CD14-positive monocyte (primary cell): ENCODE results near the gene OR12D2. TPM values are rescaled to one million over a fixed set of nuclear protein-coding genes. Genes with fewer than 3 reads are reported as not detected.

Experiments
- DNase-seq, 3 donors: peaks; one replicate each; pipeline ENCODE4 v3.0.0-alpha.2; 2011 to 2022
- H2AFZ ChIP-seq: 2 replicates; pipeline ENCODE4 v1.6.0; 2012; ENCODE audit warnings: mild to moderate bottlenecking, low read depth, low read length, inconsistent platforms; ENCODE audit not compliant: insufficient read depth, poor library complexity, severe bottlenecking
- H3K27ac ChIP-seq, 2 donors: 1 replicate in 1 of 2; 2 replicates in 1 of 2; pipeline ENCODE4 v1.5.1; 2012 to 2013; ENCODE audit warnings: low read length in 2 of 2, control low read depth in 1 of 2, inconsistent platforms in 1 of 2, low read depth in 1 of 2, mild to moderate bottlenecking in 1 of 2
- H3K27me3 ChIP-seq, 2 donors: one replicate each; pipeline versions ENCODE4 v1.6.0 to v1.6.1; 2011 to 2013; ENCODE audit warnings: low read length in 2 of 2; ENCODE audit not compliant: control insufficient read depth in 2 of 2, insufficient read depth in 2 of 2
- H3K36me3 ChIP-seq, 2 donors: replicated peaks in 1 of 2; 1 replicate in 1 of 2; 2 replicates in 1 of 2; pipeline versions ENCODE4 v1.5.1 to v1.6.1; 2012 to 2013; ENCODE audit warnings: low read length in 2 of 2, control low read depth in 1 of 2, inconsistent platforms in 1 of 2, mild to moderate bottlenecking in 1 of 2; ENCODE audit not compliant: insufficient read depth in 2 of 2, control insufficient read depth in 1 of 2
- H3K4me1 ChIP-seq, 2 donors: 1 replicate in 1 of 2; 2 replicates in 1 of 2; pipeline versions ENCODE4 v1.5.1 to v1.6.1; 2012 to 2013; ENCODE audit warnings: low read length in 2 of 2, control low read depth in 1 of 2, inconsistent platforms in 1 of 2, mild to moderate bottlenecking in 1 of 2, moderate library complexity in 1 of 2; ENCODE audit not compliant: insufficient read depth in 2 of 2, control insufficient read depth in 1 of 2
- H3K4me2 ChIP-seq: replicated peaks from 2 replicates; pipeline ENCODE3; 2012; ENCODE audit warnings: low read length, moderate library complexity, mild to moderate bottlenecking; ENCODE audit not compliant: poor library complexity, severe bottlenecking; ENCODE audit errors: extremely low read depth
- H3K4me3 ChIP-seq, 3 experiments: fragments of 200-600 bp in 1 of 3; sonication (generic) in 1 of 3; replicated peaks in 1 of 3; 1 replicate in 2 of 3; 2 replicates in 1 of 3; pipeline ENCODE4 v1.5.1; 2011 to 2013; ENCODE audit warnings: low read length in 3 of 3, mild to moderate bottlenecking in 3 of 3, control low read depth in 2 of 3, low read depth in 2 of 3, inconsistent platforms in 1 of 3, moderate library complexity in 1 of 3
- H3K79me2 ChIP-seq: 2 replicates; pipeline ENCODE4 v1.6.0; 2012; ENCODE audit warnings: mild to moderate bottlenecking, control low read depth, inconsistent platforms, low read length, moderate library complexity; ENCODE audit not compliant: insufficient read depth
- H3K9ac ChIP-seq: 2 replicates; pipeline ENCODE4 v1.6.0; 2017; ENCODE audit warnings: low read length, mild to moderate bottlenecking; ENCODE audit not compliant: insufficient read depth, poor library complexity, severe bottlenecking
- H3K9me3 ChIP-seq, 2 donors: replicated peaks in 1 of 2; 1 replicate in 1 of 2; 2 replicates in 1 of 2; pipeline versions ENCODE4 v1.5.1 to v1.6.1; 2012 to 2013; ENCODE audit warnings: low read length in 2 of 2, control low read depth in 1 of 2; ENCODE audit not compliant: control insufficient read depth in 1 of 2, insufficient read depth in 1 of 2
- H4K20me1 ChIP-seq: 2 replicates; pipeline ENCODE4 v1.6.0; 2012; ENCODE audit warnings: mild to moderate bottlenecking, low read length, control low read depth, moderate library complexity; ENCODE audit not compliant: insufficient read depth
- H3K27ac Mint-ChIP-seq, 7 donors: one replicate each; pipeline ENCODE4 v1.8.0; 2020; ENCODE audit warnings: mild to moderate bottlenecking in 7 of 7, mixed read lengths in 7 of 7, moderate library complexity in 6 of 7, inconsistent platforms in 2 of 7
- H3K27me3 Mint-ChIP-seq, 3 donors: one replicate each; pipeline ENCODE4 v1.8.0; 2021 to 2022; ENCODE audit warnings: low read depth in 3 of 3, mild to moderate bottlenecking in 3 of 3, mixed read lengths in 3 of 3, moderate library complexity in 3 of 3, inconsistent platforms in 1 of 3
- H3K36me3 Mint-ChIP-seq, 2 donors: one replicate each; pipeline ENCODE4 v1.8.0; 2020; ENCODE audit warnings: mixed read lengths in 2 of 2, inconsistent platforms in 1 of 2, mild to moderate bottlenecking in 1 of 2
- H3K4me1 Mint-ChIP-seq: one replicate; pipeline ENCODE4 v1.8.0; 2020; ENCODE audit warnings: mild to moderate bottlenecking, mixed read lengths
- H3K4me3 Mint-ChIP-seq, 2 donors: one replicate each; pipeline ENCODE4 v1.8.0; 2020; ENCODE audit warnings: mild to moderate bottlenecking in 2 of 2, mixed read lengths in 2 of 2, moderate library complexity in 1 of 2
- H3K9me3 Mint-ChIP-seq, 7 donors: one replicate each; pipeline ENCODE4 v1.8.0; 2020 to 2022; ENCODE audit warnings: mixed read lengths in 7 of 7, mild to moderate bottlenecking in 6 of 7, moderate library complexity in 6 of 7, inconsistent platforms in 2 of 7
- CTCF ChIP-seq: fragments of 200-600 bp; IDR thresholded peaks from one replicate; pipeline ENCODE4 v1.8.0; 2022; ENCODE audit warnings: antibody characterized with exemption, mild to moderate bottlenecking
- WGBS: methylation state at CpG from one replicate; pipeline ENCODE4 v1.1.5; 2013; ENCODE audit warnings: missing lambda C conversion rate; ENCODE audit not compliant: insufficient coverage; 5-methylcytosine and 5-hydroxymethylcytosine counted together
- intact Hi-C, 2 donors: fragments of 100-400 bp; cut with micrococcal nuclease; formaldehyde crosslinking; loops; one replicate each; pipeline versions ENCODE4 v1.15.0 to v1.15.1; 2023
- polyA plus RNA-seq, 3 donors: library from polyadenylated mRNA; depleted of rRNA in 1 of 3; unstranded in 2 of 3; stranded (reverse) in 1 of 3; fragments of 300-500 nt in 2 of 3; fragments of >200 nt in 1 of 3; fragmentation: Illumina TruSeq in 2 of 3; gene quantifications; 1 replicate in 2 of 3; 2 replicates in 1 of 3; pipeline ENCODE4 v1.2.3, GENCODE V29; 2012 to 2021

Gene OR12D2
- polyA plus RNA-seq, 3 donors = not detected

- no peaks in the 10 kb centered on the region for H3K4me1 Mint-ChIP-seq
- no peak within 1 kb of the TSS for H3K4me2 ChIP-seq
- no peak within 1 kb of the TSS for H3K27ac Mint-ChIP-seq
- no peaks in the 10 kb centered on the region for H3K4me1 ChIP-seq
- no peaks in the 10 kb centered on the region for H4K20me1 ChIP-seq
- no peak within 1 kb of the TSS for H3K27ac ChIP-seq
- peaks cover 11 to 13% of the 10 kb centered on the region in 2 donors for H3K9me3 ChIP-seq
- no peak within 1 kb of the TSS for H3K4me3 Mint-ChIP-seq
- no peak within 1 kb of the TSS for H3K4me3 ChIP-seq
- H3K9ac ChIP-seq = no peak within 1 kb of the TSS
- H3K36me3 Mint-ChIP-seq = no peaks in the 10 kb centered on the region
- H3K27me3 ChIP-seq = no peaks in the 10 kb centered on the region
- intact Hi-C loops = no loop called here
- DNase-seq = no peak
- H2AFZ ChIP-seq = no peak within 1 kb of the TSS
- no peaks in the 10 kb centered on the region for H3K79me2 ChIP-seq
- no peaks in the 10 kb centered on the region for H3K36me3 ChIP-seq
- peaks cover 2 to 15% (median 6%) of the 10 kb centered on the region in 7 donors for H3K9me3 Mint-ChIP-seq
- peaks cover 1 to 5% (median 2%) of the 10 kb centered on the region in 3 donors for H3K27me3 Mint-ChIP-seq
- TF ChIP-seq CTCF = no peak
These were observed 19.2 kb downstream of the OR12D2 start, which contains the start of gene OR12D1 for GRCh38 chr6:29414588-29414987. TSS of gene OR12D1 (plus strand) at chr6:29414928.

- peaks cover 3 to 6% (median 4%) of the 10 kb centered on the region in 3 donors for H3K27me3 Mint-ChIP-seq
- no peak overlapping the region for H3K27ac Mint-ChIP-seq
- H3K36me3 Mint-ChIP-seq = no peaks in the 10 kb centered on the region
- no peaks in the 10 kb centered on the region for H3K36me3 ChIP-seq
- no peak overlapping the region for H3K9ac ChIP-seq
- H2AFZ ChIP-seq = no peak overlapping the region
- no peak overlapping the region for H3K4me3 Mint-ChIP-seq
- peaks cover 0 to 3% (median 0%) of the 10 kb centered on the region in 7 donors for H3K9me3 Mint-ChIP-seq
- H3K4me1 Mint-ChIP-seq = no peaks in the 10 kb centered on the region
- 100% methylated on average over 1 of the region's 3 CpGs for WGBS
- no peaks in the 10 kb centered on the region for H3K9me3 ChIP-seq
- no peak for DNase-seq
- H3K27ac ChIP-seq = no peak overlapping the region
- H3K4me1 ChIP-seq = no peaks in the 10 kb centered on the region
- H3K79me2 ChIP-seq = no peaks in the 10 kb centered on the region
- H3K4me3 ChIP-seq = no peak overlapping the region
- H3K4me2 ChIP-seq = no peak overlapping the region
- TF ChIP-seq CTCF = no peak
- no peaks in the 10 kb centered on the region for H4K20me1 ChIP-seq
- intact Hi-C loops = no loop called here
- no peaks in the 10 kb centered on the region for H3K27me3 ChIP-seq
These were observed 24.1 kb downstream of the OR12D2 start for GRCh38 chr6:29419516-29419915.
